ENCODE results near the gene GRID2IP.
"Not testable (repeated sequence)": the region's sequence is repeated elsewhere in the genome, so short reads cannot be mapped to it uniquely, and the experiment has no call there.

The GRID2IP gene

DNA sequence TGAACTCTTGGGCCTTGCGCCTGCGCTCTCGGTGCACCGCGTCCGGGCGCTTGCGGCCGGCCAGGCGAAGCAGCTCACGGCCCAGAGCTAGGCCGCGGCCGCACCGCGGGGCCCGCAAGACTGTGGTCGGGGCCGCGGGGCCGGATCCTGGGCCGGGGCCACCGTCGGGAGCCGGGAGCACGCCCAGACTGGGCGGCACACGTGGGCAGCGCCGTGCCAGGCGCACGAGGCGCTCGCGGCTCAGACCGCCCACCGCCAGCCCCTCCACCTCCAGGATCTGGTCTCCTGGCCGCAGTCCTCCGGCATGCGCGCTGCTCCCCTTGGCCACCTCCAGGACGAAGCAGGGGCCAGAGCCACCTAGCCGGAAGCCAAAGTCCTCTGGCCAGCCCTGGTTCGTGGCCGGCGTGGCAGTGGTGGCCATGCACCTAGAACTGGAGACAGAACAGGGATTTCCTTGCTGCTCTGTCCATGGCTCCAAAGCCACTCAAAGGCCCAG lies at the start of gene GRID2IP:
GRID2IP (minus strand) TSS at position 446 of the 496 bp plus-strand sequence; CDS start at position 421, 25 bp downstream.
- no peak for DNase-seq

DNA sequence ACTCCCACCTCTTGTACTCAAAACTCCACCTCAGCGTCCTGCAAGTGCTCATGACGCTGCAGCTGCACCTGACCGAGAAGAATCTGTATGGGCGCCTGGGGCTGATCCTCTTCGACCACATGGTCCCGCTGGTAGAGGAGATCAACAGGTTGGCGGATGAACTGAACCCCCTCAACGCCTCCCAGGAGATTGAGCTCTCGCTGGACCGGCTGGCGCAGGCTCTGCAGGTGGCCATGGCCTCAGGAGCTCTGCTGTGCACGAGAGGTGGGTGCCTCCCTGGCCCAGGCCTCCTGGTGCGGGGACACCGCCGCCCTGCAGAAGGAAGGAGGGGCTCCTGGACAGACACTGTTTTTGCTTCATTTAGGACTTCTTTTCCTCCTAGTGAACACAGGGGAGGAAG lies 48.8 kb upstream of the GRID2IP start:
- DNase-seq, result no peak

DNA sequence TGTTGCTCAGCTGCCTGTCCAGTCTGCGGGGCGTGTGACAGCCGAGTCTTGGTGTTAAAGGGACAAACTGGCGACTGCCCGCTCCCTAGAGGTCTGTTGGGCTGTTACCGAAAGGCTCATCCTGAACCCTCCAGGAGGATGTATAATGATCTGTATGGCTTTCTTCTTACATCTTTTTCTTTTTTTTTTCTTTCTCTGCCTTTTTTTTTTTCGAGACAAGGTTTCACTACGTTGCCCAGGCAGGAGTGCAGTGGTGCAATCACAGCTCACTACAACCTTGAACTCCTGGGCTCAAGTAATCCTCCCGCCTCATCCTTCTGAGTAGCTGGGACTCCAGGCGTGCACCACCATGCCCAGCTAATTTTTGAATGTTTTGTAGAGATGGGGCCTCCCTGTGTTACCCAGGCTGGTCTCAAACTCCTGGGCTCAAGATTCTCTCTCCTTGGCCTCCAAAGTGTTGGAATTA lies 39.4 kb upstream of the GRID2IP start:
- DNase-seq, result no peak

- DNase-seq, result peak; percentile 50
Observed at GRCh38 chr7:6589829-6590644, 38.8 kb upstream of the GRID2IP start, which contains the start of gene INTS15. Gene INTS15 (plus strand): TSS chr7:6590021. CDS start chr7:6590284, 263 bp downstream.

- DNase-seq, result no peak
Observed at GRCh38 chr7:6589151-6589828, 38.0 kb upstream of the GRID2IP start.

DNA sequence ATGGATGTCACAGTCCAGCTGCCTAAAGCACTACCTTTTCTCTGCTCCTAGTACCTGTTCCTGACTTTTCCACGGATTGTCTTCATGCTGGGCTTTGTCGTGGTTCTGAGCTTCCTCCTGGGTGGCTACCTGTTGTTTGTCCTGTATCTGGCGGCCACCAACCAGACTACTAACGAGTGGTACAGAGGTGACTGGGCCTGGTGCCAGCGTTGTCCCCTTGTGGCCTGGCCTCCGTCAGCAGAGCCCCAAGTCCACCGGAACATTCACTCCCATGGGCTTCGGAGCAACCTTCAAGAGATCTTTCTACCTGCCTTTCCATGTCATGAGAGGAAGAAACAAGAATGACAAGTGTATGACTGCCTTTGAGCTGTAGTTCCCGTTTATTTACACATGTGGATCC lies 37.3 kb upstream of the GRID2IP start:
- no peak for DNase-seq

- DNase-seq, result not testable (repeated sequence)
Observed at GRCh38 chr7:6585746-6586432, 34.6 kb upstream of the GRID2IP start.

DNA sequence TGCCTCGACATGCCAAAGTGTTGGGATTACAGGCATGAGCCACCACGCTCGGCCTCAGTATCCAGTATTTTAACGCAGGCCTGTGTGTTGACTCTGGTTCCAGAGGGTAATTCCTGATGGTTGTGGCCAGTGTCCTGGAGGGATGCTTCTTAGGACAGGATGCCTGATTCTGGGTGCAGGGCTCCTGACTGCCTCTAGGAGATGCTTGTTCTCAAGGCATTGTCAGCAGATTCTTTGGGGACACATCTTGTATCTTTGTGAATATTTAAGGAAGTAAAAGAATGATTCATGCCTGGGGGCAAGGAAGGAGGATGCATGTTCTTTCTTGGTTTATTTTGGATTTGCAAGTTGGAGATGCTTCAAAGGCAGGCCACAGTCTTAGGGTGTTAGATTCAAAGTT lies 28.2 kb upstream of the GRID2IP start:
- DNase-seq, result no peak

GRCh38 chr7:6578114-6579084 lies 27.1 kb upstream of the GRID2IP start:
- DNase-seq, result no peak

- peak; percentile 51 for DNase-seq
Observed at GRCh38 chr7:6577369-6578113, 26.3 kb upstream of the GRID2IP start, which contains the start of gene ZDHHC4. Gene ZDHHC4 (plus strand): TSS chr7:6577454. CDS start chr7:6580562, 3,108 bp downstream.

DNA sequence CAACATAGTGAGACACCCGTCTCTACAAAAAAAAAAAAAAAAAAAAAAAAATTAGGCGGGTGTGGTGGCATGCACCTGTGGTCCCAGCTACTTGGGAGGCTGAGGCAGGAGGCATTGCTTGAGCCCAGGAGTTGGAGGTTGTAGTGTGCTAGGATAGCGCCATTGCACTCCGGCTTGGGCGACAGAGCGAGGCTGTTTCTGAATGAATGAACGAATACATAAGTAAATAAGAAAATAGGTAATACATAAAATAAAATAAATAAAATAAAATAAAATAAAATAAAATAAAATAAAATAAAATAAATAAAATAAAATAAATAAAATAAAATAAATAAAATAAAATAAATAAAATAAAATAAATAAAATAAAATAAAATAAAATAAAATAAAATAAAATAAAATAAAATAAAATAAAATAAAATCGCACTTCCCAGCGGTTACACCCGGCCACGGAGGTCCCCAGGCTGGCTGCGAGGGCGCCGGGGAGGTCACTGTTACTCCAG lies 25.7 kb upstream of the GRID2IP start:
- DNase-seq, result not testable (repeated sequence)

- DNase-seq, result no peak
Observed at GRCh38 chr7:6576024-6576866, 25.0 kb upstream of the GRID2IP start.

- no peak for DNase-seq
Observed at GRCh38 chr7:6575281-6576023, 24.2 kb upstream of the GRID2IP start.

- no peak for DNase-seq
Observed at GRCh38 chr7:6571160-6571779, 20.0 kb upstream of the GRID2IP start.

DNA sequence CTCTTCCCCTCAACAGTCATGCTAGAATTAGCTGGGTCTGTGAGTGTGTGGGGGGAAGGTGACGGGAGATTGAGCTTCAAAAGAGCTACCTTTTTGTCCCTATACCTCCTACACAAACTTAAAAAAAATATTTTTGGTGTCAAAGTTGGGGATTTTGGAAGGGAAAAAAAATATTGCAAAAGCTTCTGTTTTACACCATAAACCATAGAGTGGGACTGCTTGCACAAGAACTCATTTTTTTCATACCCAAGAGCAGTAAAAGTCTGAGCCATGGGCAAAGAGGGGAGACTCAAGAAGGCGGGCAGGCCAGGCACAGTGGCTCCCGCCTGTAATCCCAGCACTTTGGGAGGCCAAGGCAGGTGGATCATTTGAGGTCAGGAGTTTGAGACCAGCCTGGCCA lies 16.6 kb upstream of the GRID2IP start:
- no peak for DNase-seq

GRCh38 chr7:6565655-6566054 lies 14.4 kb upstream of the GRID2IP start:
- DNase-seq, result no peak

- DNase-seq, result no peak
Observed at GRCh38 chr7:6563936-6564770, 12.9 kb upstream of the GRID2IP start.

DNA sequence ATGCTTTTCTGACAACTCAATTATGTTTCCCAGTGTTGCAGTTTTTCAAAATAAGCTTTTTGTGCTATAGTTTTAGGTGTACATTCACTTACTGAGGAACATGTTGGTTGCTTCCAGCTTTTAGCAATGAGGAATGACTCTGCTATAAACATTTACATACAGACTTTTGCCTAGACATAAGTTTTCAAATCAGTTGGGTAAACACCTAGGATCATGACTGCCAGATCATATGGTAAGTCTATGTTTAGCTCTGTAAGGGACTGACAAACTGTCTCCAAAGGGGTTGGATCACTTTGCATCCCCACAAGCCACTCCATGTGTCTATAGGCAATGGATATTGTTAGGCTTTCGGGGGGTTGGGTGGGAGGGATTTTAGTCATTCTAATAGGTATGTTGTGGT lies 10.8 kb upstream of the GRID2IP start:
- no peak for DNase-seq
